NCI-H1694 treated with DMSO at 0.1 percent for 48 hours (cell line): ENCODE measurements around the gene RUNX2.

Source experiments
- DNase-seq: peaks from one replicate; lab custom pipeline; 2025; lab: John Stamatoyannopoulos, UW

Gene RUNX2

GRCh38 chr6:45514454-45515230 lies 186.5 kb downstream of the RUNX2 start:
- DNase-seq = no peak

GRCh38 chr6:45518013-45518720 lies 190.0 kb downstream of the RUNX2 start:
- DNase-seq = no peak

- DNase-seq = no peak
These were observed 193.1 kb downstream of the RUNX2 start for GRCh38 chr6:45521226-45521625.

GRCh38 chr6:45522486-45522885 lies 194.4 kb downstream of the RUNX2 start:
- no peak for DNase-seq

GRCh38 chr6:45527210-45527609 lies 199.1 kb downstream of the RUNX2 start:
- no peak for DNase-seq

GRCh38 chr6:45531999-45532595 lies 204.0 kb downstream of the RUNX2 start:
- no peak for DNase-seq

GRCh38 chr6:45532721-45533210 lies 204.6 kb downstream of the RUNX2 start:
- DNase-seq = no peak

- no peak for DNase-seq
These were observed 205.3 kb downstream of the RUNX2 start for GRCh38 chr6:45533386-45533785.

- no peak for DNase-seq
These were observed 207.8 kb downstream of the RUNX2 start for GRCh38 chr6:45535933-45536332.

- DNase-seq = no peak
These were observed 209.4 kb downstream of the RUNX2 start for GRCh38 chr6:45537539-45537938.

GRCh38 chr6:45538641-45539547 lies 210.8 kb downstream of the RUNX2 start:
- DNase-seq = no peak

- no peak for DNase-seq
These were observed 212.3 kb downstream of the RUNX2 start for GRCh38 chr6:45540375-45540920.

GRCh38 chr6:45541934-45542333 lies 213.8 kb downstream of the RUNX2 start:
- no peak for DNase-seq

- no peak for DNase-seq
These were observed 215.4 kb downstream of the RUNX2 start for GRCh38 chr6:45543298-45544235.

GRCh38 chr6:45545416-45545815 lies 217.3 kb downstream of the RUNX2 start:
- no peak for DNase-seq

GRCh38 chr6:45548657-45549515 lies 220.8 kb downstream of the RUNX2 start:
- DNase-seq = no peak

GRCh38 chr6:45552536-45552935 lies 224.4 kb downstream of the RUNX2 start:
- no peak for DNase-seq

GRCh38 chr6:45553730-45554344 lies 225.7 kb downstream of the RUNX2 start:
- DNase-seq = no peak

GRCh38 chr6:45554591-45554990 lies 226.5 kb downstream of the RUNX2 start:
- DNase-seq = no peak
